SK-MEL-5 (cell line): ENCODE data around the gene NUCB2. TPM values are rescaled to one million over a fixed set of nuclear protein-coding genes. Genes with fewer than 3 reads are reported as not detected.
A peak's percentile ranks its signal among the peaks of the same experiment; 100 is the strongest.
"Not testable (repeated sequence)": the region's sequence is repeated elsewhere in the genome, so short reads cannot be mapped to it uniquely, and the experiment has no call there.

Source experiments
- DNase-seq: peaks from one replicate; pipeline ENCODE4 v3.0.0-alpha.2; 2016; ENCODE audit warnings: low read depth, low spot score
- in situ Hi-C: cut with HindIII; loops from 2 replicates; pipeline ENCODE4 v1.10.0; 2016; ENCODE audit warnings: low sequenced_read_pairs, high pct_unique_total_duplicates, low pct_unique_long_range_greater_than_20kb
- total RNA-seq: library from RNA; depleted of rRNA; stranded (reverse); fragments of >200 nt; shearing (Covaris generic); gene quantifications from 2 replicates; pipeline ENCODE4 v1.2.3, GENCODE V29; 2014

NUCB2 gene
- total RNA-seq, 1 experiment from 2014 or later: 32.5 TPM

GRCh38 chr11:17260020-17260419 lies 16.5 kb upstream of the NUCB2 start:
- in situ Hi-C loops: no loop called here
- DNase-seq: no peak

DNA sequence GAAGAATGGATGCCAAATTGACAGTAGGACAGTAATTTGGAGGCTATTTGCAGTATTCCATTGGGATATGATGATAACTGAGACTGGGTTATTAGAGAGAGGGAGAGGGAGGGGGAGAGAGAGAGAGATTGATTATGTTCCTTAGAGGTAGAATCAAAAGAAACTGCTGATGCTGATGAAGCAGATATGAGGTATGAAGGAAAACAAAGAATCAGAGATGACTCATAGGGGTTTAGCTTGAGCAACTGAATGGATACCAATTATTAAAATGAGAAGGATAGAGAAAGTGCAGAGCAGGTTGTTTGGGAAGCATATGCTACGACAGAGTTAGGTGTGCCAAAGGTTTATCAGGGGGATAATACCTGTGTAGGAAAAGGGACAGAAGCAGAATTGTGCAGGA lies 12.8 kb upstream of the NUCB2 start:
- no peak for DNase-seq
- in situ Hi-C loops: no loop called here

- in situ Hi-C loops: no loop called here
- no peak for DNase-seq
Measured at GRCh38 chr11:17266781-17267180, 9.8 kb upstream of the NUCB2 start.

DNA sequence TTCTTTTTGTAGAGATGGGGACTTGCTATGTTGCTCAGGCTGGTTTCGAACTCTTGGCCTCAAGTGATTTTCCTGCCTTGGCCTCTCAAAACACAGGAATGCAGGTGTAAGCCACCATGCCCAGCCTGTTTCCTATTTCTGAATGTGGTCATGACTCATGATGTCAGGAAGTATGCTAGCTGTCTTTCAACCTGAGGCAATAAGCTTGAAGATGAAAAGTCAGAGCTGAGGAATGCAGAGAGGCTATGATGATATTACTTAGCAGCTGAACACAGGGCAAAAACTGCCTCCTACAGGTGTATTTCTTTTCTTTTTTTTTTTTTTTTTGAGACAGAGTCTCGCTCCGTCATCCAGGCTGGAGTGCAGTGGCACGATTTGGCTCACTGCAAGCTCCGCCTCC lies 9.0 kb upstream of the NUCB2 start:
- DNase-seq: no peak
- in situ Hi-C loops: no loop called here

GRCh38 chr11:17268500-17268899 lies 8.0 kb upstream of the NUCB2 start:
- in situ Hi-C loops, DNase-seq: not testable (repeated sequence)

- in situ Hi-C loops: no loop called here
- no peak for DNase-seq
Measured at GRCh38 chr11:17268902-17269301, 7.6 kb upstream of the NUCB2 start.

GRCh38 chr11:17272801-17273200 lies 3.7 kb upstream of the NUCB2 start:
- in situ Hi-C loops: no loop called here
- no peak for DNase-seq

- no peak for DNase-seq
- in situ Hi-C loops: no loop called here
Measured at GRCh38 chr11:17273211-17273610, 3.3 kb upstream of the NUCB2 start.

- in situ Hi-C loops: no loop called here
- DNase-seq: peak; percentile 40
Measured at GRCh38 chr11:17273668-17274282, 2.8 kb upstream of the NUCB2 start.

DNA sequence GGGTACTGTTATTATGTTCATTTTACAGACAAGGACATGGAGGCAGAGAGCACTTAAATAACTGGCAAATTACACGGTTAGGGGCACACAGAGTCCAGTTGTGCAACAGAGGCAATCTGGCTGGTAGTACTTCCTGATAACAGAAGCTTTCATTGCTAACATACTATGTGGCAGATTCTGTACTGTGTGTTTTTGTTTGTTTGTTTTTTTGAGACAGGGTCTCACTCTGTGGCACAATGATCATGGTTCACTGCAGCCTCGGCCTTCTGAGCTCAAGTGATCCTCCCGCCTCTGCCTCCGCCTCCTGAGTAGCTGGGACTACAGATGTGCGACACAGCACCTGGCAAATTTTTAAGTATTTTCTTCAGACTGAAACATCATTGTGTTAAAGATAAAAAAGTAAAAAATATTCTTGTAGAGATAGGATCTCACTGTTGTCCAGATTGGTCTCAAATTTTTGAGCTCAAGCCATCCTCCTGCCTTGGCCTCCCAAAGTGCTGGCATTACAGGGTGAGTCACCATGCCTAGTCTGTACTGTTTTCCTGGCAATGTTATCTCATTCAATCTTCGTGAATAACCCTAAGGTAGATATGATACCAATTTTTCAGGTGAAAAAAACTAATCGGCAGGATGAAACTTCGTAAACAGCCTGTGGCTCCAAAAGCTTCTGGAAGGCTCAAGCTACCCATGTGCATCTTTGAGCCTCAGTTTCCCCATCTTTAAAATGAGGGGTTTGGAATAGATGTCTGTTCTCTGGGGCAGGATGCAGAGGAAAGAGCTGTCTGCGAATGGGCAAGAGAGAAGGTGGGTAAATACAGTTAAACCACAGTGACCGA lies 921 bp upstream of the NUCB2 start:
- in situ Hi-C loops: no loop called here
- DNase-seq: no peak

GRCh38 chr11:17277024-17277584 lies 565 bp downstream of the NUCB2 start:
- peak; percentile 34 for DNase-seq
- in situ Hi-C loops: no loop called here

DNA sequence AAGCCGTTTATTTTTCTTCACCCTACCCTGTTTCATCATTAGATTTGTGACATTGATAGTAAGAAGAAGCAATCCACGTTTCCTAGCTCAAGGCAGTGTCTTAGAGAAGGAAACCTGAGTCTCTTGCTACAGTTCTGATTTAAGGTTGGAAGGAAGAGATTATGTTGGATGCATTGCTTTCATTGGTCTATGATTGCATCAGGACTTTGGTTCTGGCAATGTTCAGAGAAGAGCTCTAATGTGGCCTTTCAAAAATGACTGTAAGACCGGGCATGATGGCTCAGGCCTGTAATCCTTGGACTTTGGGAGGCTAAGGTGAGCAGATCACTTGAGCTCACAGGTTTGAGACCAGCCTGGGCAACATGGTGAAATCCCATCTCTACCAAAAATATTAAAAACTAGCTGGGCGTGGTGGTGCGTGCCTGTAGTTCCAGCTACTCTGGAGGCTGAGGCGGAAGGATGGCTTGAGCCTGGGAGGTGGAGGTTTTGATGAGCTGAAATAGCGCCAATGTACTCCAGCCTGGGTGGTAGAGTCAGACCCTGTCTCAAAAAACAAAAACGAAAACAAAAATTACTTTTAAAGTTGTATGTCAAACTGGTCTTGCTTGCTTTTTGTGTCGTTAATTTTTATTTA lies 4.1 kb downstream of the NUCB2 start:
- in situ Hi-C loops: no loop called here
- DNase-seq: no peak

DNA sequence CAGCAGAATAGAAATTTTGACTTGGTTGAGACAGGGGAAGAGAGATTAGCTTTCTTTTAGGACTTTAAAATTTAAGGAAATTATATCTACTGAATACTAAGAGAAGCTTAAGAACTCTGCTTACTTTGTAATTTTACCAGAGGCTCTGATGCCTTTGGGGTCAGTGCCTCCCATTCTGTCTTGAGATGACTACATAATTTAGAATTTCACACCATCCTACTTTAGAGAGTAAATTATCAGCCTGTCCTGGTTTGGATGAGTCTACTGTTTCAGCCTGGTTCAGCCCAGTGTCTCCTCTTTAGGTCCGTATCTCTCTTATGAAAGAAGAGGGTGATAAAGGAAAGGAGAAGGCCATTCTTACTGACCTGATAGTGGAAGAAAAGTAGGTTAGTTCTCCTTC lies 9.8 kb downstream of the NUCB2 start:
- no peak for DNase-seq
- in situ Hi-C loops: no loop called here

GRCh38 chr11:17287058-17287457 lies 10.5 kb downstream of the NUCB2 start:
- in situ Hi-C loops: no loop called here
- DNase-seq: no peak

GRCh38 chr11:17291710-17292109 lies 15.2 kb downstream of the NUCB2 start:
- in situ Hi-C loops: no loop called here
- no peak for DNase-seq

GRCh38 chr11:17293311-17293710 lies 16.8 kb downstream of the NUCB2 start:
- in situ Hi-C loops: no loop called here
- no peak for DNase-seq

DNA sequence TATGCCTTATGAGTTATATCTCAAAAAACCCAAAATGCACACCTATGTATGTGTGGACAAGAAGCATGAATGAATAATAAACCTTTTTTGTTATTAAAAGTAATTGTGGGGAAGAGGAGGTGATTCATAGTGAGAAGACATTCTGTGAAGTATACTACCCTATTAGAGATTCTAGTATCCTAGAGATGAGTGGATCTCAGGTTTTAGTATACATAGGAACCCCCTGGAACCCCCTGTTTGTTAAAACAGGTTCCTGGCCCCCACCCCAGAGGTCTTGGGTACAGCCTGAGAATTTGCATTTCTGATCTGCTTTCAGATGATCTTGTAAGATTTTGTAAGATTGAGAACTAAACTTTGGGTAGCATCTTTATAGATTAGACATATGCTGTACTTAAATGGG lies 17.5 kb downstream of the NUCB2 start:
- DNase-seq: no peak
- in situ Hi-C loops: no loop called here

- no peak for DNase-seq
Measured at GRCh38 chr11:17296852-17297559, 20.5 kb downstream of the NUCB2 start.

More at GRCh38 chr11:17296852-17297559, 20.5 kb downstream of the NUCB2 start:
- in situ Hi-C loops: no loop called here
